AG09309 (cell line): ENCODE data around the gene FOXO1.
"Not testable (repeated sequence)": the region's sequence is repeated elsewhere in the genome, so short reads cannot be mapped to it uniquely, and the experiment has no call there.

Experiments
- DNase-seq: peaks from one replicate; pipeline ENCODE4 v3.0.0-alpha.2; 2010; ENCODE audit warnings: low read depth
- H3K4me3 ChIP-seq: 2 replicates; pipeline ENCODE4 v1.5.1; 2011; ENCODE audit warnings: mild to moderate bottlenecking, low read depth, low read length, moderate library complexity; ENCODE audit not compliant: control insufficient read depth
- CTCF ChIP-seq: IDR thresholded peaks from 2 replicates; pipeline ENCODE4 v1.5.1; 2011; ENCODE audit warnings: mild to moderate bottlenecking, low read depth, low read length, inconsistent platforms; ENCODE audit not compliant: insufficient read depth, control insufficient read depth; ENCODE audit errors: missing control alignments

FOXO1 gene

GRCh38 chr13:40666933-40667621 lies 636 bp upstream of the FOXO1 start:
- no peak for TF ChIP-seq CTCF
- no peak for DNase-seq
- H3K4me3 ChIP-seq, result peak overlapping the region; percentile 51

GRCh38 chr13:40665126-40666044 lies 1.1 kb downstream of the FOXO1 start:
- no peak for TF ChIP-seq CTCF
- peak overlapping the region; percentile 81 for H3K4me3 ChIP-seq
- DNase-seq, result no peak

- TF ChIP-seq CTCF, result no peak
- DNase-seq, result no peak
These were observed 1.9 kb downstream of the FOXO1 start for GRCh38 chr13:40664350-40665125.

GRCh38 chr13:40664100-40664349 lies 2.4 kb downstream of the FOXO1 start:
- H3K4me3 ChIP-seq, result peak overlapping the region; percentile 81
- DNase-seq, result not testable (repeated sequence)

More at GRCh38 chr13:40664350-40665125, 1.9 kb downstream of the FOXO1 start:
- H3K4me3 ChIP-seq, result peak overlapping the region; percentile 81

- H3K4me3 ChIP-seq, result no peak overlapping the region
- TF ChIP-seq CTCF, result no peak
- no peak for DNase-seq
These were observed 3.6 kb downstream of the FOXO1 start for GRCh38 chr13:40662866-40663265.

DNA sequence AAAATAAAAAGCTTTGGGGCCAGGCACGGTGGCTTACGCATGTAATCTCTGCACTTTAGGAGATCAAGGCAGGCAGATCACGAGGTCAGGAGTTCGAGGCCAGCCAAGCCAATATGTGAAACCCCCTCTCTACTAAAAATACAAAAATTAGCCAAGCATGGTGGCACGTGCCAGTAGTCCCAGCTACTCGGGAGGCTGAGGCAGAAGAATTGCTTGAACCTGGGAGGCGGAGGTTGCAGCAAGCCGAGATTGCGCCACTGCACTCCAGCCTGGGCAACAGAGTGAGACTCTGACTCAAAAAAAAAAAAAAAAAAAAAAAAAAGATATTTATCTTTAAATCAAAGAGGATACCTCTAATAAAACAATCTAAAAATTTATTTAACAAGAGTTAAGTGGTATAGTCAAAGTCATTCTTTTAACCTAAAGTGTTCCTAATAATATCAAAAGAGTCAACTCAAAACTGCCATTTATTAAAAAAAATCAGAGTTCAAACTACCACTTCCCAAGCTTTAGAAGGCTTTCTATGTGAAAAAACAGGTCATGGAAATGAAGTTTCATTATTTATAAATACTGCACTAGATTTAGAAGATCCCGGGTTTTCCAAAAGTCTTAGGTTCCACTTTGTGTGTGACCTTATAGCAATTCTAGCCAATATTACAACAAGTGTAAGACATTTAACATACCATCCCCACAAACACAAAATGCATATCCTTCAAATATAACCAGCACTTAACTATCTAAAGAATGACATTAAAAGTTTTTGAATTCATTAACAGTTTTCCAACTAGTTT lies 4.4 kb downstream of the FOXO1 start:
- no peak for DNase-seq
- no peak for TF ChIP-seq CTCF
- H3K4me3 ChIP-seq, result no peak overlapping the region
